MV-4-11 (cell line): ENCODE measurements around the gene HPD.
A peak's percentile ranks its signal among the peaks of the same experiment; 100 is the strongest.

Experiments
- DNase-seq: peaks from one replicate; lab custom pipeline; 2025; lab: John Stamatoyannopoulos, UW

HPD gene

DNA sequence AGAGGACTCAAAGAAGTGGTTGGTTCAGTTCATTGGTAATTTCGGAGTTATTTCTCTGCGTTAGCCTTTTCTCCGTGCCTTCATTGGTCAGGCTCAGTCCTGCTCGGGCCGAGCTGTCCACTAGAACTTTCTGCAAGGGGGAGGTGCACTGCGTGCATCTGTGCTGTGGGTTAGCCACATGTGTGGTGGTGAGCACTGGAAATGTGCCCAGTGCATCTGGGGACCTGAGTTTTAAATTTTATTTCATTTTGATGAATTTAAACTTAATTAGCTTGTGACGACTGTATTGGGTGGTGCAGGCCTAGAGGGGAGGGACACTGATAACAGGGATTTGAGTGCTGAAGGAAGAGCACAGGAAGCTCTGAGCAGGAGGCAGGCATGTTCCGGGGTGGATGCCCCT is 30.4 kb downstream of the HPD start:
- DNase-seq = no peak

DNA sequence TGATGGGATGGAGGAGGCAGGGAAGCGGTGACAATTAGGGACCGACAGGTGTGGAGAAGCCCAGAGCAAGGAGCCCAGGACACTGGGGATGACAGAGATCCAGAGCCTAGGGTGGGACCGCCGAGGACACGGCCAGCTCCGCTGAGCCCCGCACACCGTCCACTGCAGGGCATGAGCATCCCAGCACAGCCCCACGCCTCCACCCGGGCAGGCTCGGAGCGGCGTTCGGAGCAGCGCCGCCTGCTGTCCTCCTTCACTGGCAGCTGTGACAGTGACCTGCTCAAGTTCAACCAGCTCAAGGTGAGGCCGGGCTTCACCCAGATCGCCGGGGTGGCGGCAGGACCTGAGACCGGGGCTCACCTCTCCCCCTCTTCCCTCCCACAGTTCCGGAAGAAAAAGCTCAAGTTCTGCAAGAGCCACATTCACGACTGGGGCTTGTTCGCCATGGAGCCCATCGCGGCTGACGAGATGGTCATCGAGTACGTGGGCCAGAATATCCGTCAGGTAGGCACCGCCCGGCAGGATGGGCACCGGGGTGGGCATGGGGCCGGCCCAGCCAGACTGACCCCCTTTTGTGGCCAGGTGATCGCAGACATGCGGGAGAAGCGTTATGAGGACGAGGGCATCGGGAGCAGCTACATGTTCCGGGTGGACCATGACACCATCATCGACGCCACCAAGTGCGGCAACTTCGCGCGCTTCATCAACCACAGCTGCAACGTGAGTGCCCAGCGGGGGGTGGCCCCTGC is 31.1 kb downstream of the HPD start:
- no peak for DNase-seq

DNA sequence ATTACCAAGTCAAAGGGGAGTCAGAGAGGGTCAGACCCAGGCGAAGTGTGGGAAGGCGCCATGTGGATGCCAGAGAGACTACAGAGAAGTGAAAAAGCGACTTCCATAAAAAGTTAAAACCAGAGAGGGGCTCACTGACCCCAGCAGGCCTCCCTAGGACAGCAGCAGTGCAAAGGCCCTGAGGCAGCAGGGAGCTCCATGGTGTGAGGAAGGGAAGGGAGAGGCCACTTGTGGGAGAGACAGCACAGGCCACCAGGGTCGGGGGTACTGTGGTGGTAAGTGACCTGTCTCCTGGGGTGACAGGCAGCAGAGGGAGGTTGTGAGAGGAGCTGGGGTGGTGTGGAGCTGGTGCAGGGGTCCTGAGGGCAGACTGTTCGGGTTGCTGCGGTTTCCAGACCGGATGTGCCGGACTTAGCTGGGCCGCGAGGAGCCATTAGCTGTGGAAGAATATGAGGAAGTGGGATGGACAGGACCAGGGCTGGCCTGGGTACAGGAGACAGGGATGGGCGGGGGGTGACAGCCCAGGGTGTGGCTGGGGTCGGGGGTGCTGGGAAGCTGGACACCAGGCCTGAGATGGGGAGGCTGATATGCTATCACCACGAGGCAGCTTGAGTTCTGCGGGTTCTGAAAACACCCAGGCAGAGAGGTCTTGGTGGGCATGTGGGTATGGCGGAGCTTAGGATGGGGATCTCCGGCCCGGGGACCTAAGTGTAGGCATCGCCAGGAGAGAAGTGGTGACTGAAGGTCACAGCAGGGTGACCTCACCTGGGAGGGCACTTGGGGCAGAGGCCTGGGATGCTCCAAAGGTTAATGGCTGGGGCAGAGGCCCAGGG is 32.1 kb downstream of the HPD start:
- DNase-seq = no peak

DNA sequence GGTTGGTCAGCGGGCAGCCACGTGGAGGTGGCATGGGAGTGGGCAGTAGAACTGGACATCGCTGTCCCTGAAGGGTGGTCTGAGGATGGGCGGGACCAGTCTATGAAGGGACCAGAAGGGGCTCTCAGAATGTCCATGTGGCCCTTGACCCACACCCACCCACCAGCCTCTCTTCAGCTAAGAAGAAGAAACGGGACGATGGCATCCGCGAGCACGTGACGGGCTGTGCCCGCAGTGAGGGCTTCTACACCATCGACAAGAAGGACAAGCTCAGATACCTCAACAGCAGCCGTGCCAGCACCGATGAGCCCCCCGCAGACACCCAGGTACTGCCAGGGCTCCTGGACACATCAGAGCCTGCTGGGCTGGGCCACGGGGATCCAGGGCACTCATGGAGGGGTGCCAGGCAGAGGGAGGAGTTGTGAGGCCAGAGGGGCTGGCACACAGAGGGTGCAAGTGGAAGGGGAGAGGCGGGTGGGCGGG is 33.6 kb downstream of the HPD start:
- DNase-seq = no peak

DNA sequence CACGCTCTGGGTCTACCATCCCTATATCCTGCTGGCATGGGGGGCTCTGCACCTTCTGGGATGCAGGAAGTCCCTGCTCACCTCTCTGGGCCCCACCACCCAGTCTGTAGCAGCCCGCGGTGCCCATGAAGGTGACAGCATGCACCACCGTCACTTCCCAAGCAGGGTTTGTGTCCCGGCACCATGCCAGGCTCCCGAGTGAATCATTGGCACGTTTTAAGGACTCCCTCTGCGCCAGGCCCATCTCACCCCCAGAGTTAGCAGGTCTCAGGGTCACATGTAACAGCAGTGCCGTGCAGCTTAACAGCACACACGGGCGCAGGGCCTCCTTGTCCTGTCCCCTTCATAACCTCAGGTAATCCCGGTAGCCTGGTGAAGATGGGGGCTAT is 34.9 kb downstream of the HPD start:
- DNase-seq = no peak

DNA sequence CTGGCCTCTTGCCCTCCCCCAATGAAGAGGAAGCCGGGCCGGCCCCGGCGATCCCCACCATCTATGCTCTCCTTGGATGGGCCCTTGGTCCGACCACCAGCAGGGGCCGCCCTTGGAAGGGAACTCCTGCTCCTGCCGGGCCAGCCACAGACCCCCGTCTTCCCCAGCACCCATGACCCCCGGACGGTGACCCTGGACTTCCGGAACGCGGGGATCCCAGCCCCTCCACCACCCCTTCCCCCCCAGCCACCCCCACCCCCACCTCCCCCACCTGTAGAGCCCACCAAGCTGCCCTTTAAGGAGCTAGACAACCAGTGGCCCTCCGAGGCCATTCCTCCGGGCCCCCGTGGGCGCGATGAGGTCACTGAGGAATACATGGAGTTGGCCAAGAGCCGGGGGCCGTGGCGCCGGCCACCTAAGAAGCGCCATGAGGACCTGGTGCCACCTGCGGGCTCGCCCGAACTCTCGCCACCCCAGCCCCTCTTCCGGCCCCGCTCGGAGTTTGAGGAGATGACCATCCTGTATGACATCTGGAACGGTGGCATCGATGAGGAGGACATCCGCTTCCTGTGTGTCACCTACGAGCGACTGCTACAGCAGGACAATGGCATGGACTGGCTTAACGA is 35.4 kb downstream of the HPD start:
- no peak for DNase-seq

DNA sequence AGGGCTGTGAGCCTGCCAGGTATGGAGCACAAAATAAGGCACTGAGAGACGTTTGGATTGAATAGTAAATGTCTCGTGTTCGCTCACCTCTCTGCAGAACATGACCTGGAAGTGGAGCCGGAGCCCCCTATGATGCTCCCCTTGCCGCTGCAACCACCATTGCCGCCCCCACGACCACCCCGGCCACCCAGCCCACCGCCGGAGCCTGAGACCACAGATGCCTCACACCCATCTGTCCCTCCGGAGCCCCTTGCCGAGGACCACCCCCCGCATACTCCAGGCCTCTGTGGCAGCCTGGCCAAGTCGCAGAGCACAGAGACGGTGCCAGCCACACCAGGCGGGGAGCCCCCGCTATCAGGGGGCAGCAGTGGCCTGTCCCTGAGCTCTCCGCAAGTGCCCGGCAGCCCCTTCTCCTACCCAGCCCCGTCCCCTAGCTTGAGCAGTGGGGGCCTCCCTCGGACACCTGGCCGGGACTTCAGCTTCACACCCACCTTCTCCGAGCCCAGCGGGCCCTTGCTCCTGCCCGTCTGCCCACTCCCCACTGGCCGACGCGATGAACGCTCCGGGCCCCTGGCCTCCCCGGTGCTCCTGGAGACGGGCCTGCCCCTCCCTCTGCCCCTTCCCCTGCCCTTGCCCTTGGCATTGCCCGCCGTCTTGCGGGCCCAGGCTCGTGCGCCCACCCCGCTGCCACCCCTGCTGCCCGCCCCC is 36.1 kb downstream of the HPD start:
- no peak for DNase-seq

DNA sequence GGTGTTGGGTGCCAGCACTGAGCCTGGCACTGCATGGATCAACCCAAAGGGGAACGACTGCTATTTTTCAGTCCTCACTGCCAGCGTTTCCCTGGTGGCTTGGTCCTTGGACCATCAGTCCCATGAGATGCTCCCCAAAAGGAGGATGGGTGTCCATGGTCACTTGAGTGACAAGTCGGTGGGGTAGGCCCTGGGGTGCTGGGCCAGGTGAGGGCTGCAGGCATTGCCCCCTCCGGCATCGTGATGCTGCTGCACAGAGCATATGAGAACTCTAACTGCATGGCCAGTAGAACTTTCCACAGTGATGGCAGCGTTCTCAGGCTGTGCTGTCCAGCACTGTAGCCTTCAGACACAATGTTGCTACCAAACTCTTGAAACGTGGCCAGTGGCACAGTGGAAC is 38.6 kb downstream of the HPD start:
- DNase-seq = no peak

DNA sequence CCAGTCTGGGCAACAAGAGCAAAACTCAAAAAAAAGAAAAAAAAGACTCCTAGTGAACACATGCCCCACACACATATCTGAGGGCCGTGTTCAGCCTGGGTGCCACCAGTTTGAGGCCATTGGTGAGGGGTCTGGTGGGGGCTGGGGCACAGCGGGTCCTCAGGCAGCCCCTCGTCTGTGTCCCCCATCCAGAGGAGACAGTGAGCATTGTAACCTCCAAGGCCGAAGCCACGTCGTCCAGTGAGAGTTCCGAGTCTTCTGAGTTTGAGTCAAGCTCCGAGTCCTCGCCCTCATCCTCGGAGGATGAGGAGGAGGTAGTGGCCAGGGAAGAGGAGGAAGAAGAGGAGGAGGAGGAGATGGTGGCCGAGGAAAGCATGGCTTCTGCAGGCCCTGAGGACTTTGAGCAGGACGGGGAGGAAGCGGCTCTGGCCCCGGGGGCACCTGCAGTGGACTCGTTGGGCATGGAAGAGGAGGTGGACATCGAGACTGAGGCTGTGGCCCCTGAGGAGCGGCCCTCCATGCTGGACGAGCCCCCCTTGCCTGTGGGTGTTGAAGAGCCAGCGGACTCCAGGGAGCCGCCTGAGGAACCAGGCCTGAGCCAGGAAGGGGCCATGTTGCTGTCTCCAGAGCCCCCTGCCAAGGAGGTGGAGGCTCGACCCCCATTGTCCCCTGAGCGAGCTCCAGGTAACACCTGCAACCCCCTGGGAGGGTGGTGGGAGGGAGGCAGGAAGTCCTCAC is 39.3 kb downstream of the HPD start:
- DNase-seq = no peak

DNA sequence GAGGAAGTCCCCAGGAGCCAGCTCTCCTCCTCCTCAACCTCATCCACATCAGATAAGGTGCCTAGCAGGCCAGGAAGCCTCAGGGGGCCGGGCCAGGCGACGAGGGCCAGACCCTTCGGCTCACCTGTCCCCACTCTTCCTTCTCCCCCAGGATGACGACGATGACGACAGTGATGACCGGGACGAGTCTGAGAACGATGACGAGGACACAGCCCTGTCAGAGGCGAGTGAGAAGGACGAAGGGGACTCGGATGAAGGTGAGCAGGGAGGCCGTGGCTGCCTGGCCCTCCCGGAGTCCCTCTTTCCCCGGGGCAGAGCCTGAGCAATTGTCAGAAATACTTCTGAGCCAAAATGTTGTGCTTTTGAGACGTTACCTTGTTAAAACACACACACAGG is 41.0 kb downstream of the HPD start:
- no peak for DNase-seq

DNA sequence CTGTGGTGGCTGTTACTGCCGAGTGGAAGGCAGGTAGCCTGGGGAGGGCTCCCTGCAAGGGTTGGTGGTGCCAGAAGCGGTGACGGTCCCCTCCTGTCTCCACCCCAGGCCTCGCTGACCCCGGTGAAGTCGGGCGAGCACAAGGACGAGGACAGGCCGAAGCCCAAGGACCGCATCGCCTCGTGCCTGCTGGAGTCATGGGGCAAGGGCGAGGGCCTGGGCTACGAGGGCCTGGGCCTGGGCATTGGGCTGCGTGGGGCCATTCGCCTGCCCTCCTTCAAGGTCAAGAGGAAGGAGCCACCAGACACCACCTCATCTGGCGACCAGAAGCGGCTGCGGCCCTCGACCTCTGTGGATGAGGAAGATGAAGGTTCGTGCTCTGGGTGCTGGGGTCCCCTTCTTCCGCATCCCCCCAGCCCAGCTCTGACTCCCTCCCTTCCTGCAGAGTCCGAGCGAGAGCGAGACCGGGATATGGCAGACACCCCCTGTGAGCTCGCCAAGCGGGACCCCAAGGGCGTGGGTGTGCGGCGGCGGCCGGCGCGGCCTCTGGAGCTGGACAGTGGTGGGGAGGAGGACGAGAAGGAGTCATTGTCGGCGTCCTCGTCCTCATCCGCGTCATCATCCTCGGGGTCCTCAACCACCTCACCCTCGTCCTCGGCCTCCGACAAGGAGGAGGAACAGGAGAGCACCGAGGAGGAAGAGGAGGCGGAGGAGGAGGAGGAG is 41.6 kb downstream of the HPD start:
- no peak for DNase-seq

DNA sequence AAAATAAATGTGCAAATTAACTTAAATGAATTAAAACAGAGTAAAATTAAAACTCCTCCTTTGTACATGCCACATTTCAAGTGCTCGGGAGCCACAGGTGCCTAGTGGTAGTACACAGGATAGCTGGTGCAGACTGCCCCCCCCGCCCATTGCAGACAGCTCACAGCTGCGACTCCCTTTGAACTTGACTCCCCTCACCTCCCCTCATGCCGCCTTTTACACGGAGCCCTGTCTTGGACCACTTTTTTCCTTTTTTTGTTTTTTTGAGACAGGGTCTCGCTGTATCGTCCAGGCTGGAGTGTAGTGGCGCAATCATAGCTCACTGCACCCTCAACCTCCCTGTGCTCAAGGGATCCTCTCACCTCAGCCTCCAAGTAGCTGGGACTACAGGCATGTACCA is 43.4 kb downstream of the HPD start:
- no peak for DNase-seq

DNA sequence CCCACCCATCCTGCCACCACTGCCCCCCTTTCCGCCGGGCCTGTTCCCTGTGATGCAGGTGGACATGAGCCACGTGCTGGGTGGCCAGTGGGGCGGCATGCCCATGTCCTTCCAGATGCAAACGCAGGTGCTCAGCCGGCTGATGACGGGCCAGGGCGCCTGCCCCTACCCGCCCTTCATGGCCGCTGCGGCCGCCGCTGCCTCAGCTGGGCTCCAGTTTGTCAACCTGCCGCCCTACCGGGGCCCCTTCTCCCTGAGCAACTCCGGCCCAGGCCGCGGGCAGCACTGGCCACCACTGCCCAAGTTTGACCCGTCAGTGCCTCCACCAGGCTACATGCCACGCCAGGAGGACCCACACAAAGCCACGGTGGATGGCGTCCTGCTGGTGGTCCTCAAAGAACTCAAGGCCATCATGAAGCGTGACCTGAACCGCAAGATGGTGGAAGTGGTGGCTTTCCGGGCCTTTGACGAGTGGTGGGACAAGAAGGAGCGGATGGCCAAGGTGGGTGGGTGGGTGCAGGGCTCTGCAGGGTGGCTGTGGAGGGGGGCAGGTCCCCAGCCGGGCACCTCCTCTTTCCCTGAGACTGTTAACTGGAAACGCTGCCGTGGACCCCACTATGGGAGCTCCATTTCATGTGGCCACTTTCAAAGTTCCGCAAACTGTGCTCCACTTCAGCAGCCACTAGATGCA is 44.1 kb downstream of the HPD start:
- DNase-seq = no peak

DNA sequence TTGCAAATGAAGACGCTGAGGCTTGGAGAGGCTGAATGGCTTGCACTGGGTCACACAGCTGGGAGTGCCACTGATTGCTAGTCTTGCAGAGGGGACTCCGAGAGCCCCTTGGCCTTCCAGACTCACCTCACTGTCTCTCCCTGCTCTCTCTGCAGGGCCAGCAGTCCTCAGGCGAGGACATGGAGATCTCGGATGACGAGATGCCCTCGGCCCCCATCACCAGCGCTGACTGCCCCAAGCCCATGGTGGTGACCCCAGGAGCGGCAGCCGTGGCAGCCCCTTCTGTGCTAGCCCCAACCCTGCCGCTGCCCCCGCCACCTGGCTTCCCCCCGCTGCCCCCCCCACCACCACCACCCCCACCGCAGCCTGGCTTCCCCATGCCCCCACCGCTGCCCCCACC is 44.7 kb downstream of the HPD start:
- no peak for DNase-seq

DNA sequence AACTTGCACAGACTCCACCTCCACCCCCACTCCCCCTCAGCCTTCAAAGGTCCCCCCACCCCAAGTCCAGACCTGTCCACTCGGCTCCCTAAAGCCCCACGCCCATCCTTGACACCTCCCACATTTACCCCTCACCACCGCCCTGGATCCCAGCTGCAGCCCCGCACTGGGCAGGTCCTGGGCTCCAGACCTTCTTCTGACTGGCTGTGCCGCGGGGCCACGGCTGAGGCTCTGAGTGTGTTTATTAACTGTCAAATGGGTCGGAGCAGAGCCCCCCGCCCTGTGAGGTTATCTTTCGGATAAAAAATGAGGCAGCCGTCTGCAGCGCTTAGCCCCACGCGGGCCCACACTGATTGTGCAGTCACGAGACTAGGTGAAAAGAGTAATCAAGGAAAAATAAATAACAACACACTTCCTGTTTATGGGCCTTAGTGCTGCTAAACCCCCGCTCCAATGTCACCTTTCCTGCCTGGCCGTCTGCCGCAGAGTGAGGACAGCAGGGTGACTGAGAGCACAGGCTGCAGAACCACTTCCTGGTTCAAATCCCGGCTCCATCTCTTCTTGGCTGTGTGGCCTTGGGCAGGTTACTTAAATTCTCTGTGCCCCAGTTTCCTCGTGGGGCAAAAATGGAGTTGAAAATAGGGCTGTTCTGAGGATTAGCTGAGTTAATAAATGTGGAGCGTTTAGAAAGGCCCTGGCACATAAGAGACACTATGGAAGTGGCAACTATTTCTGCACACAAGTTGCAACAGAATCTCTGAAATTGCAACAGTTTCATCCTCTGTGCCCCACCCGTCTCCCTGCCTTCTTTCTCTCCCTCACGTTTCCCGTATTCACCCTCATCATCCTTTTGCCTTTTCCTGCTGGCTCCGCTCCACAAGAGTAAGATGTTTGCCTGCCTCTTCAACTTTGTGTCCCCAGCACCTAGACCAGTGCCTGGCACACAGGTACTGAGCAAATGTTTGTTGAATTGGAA is 45.5 kb downstream of the HPD start:
- DNase-seq = peak; percentile 71

DNA sequence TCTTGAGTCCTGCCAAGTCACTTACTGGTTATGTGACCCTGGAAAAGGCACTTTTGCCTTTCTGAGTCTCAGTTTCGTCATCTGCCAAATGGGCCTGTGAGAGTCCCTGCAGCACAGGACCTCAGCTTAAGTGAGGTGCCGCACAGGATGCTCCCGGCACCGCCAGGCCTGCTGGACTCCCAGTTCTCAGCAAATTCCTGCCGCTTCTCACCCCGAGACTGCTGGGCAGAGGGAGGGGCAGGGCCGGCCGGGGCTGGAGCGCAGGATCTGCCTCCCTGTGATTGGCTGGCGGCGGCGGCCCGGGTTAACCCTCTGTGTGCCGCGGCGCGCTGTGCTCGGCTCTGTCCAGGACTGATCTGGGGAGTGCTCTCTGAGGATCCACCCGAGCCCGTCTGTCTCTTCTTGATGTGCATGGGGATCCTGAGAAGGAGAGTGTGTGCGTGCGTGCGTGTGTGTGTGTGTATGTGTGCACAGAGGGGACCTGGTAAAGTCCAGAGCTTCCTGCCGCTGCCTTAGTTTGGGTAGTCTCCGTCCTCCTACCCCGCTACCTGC is 46.3 kb downstream of the HPD start:
- peak; percentile 36 for DNase-seq

DNA sequence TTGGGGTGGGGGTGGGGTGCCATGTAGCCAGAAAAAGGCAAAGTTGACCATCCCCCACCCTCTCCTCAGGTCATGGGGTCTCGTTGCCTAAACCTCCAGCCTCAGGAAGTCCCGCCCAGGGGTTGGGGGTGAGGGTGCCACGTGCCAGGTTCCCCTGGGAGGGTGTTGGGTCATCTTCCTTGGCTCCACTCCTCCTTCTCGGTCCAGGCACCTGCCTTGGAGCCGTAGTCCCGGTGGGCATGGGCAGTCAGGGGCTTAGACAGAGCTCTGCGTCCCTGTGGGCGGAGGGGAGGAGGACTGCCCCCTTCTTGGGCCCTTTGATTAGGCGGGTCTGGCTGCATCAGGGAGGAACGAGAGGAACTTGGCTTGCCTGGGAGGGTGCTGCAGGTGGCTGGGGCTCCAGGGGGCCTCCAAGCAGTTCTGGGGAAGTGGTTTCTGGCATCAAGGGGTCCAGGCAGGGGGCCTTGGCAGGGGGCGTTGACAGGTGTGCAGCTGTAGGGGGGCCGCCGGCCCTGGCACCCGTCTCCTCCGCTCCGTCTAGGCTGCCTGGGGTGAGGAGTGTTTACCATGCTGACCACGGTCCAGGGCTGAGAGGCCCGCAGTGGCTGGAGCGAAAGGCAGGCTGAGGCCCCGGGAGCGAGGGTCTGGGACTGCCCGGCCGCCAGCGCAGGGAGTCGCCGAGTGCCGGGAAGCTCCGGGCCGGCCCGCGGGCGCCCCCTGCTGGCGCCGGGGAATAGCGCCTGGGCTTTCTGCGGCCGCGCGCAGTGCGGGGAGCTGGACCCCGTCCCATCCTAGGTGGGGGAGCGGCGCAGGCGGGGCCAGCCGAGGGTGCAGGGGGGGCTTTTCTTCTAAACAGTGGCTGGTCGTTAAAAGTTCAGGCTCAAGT is 47.0 kb downstream of the HPD start:
- DNase-seq = peak; percentile 48
